ENCODE results near the gene CCDC112. TPM values are rescaled to one million over a fixed set of nuclear protein-coding genes. Genes with fewer than 3 reads are reported as not detected.

CCDC112 gene
- total RNA-seq, 1 donor from 2014 or later = 0.49 TPM

DNA sequence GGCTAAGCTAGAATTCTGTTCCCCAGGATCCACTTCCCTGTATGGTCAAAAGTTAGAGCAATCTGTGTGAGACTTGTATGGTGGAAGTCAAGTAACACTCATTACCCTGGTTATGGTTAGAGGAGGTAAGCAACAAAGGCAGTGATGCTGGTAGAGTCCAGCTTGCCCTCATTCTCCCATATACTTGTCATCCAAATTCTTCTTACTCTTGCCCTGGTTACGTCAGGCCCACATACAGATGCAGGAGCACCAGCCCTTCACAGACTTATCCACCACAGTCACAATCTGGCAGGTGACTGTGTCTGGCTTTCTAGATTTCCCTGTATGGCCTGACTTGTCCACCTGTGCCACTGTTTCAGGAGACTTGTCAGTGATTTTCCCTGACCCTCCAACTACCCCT, 69.2 kb downstream of the CCDC112 start:
- Mint-ChIP-seq H3K4me1 (no peaks in the 10 kb centered on the region), H3K27ac (no peak overlapping the region), H3K36me3 (ENCODE audit: low read depth) (peaks cover 46% of the 10 kb centered on the region), H3K4me3 (no peak overlapping the region), H3K27me3 (no peaks in the 10 kb centered on the region), H3K9me3 (no peaks in the 10 kb centered on the region)
- intact Hi-C loops (cut with micrococcal nuclease) = no loop called here
- DNase-seq = no peak

Other genes starting within 250 kb of the CCDC112 start
- 0.12 TPM in 1 of 2 replicates, not detected in the other for gene TRIM36, start 126.7 kb downstream of the CCDC112 start, total RNA-seq
- gene PGGT1B, start 33.8 kb downstream of the CCDC112 start, total RNA-seq = 37.9 and 42.0 TPM in 2 replicates
- gene FEM1C, start 248.1 kb upstream of the CCDC112 start, total RNA-seq = 13.9 and 14.6 TPM in 2 replicates

Data from activated CD4-positive, alpha-beta T cell treated with anti-CD3 and anti-CD28 coated beads, Interleukin-2, amount 10 ng/mL, durations not matched to agents 24 days and 14 days (primary cell).